Regular cardiac myocyte (primary cell): ENCODE measurements around the gene GALNT10. TPM values are rescaled to one million over a fixed set of nuclear protein-coding genes. Genes with fewer than 3 reads are reported as not detected.

ENCODE experiments used
- total RNA-seq: library from RNA; depleted of rRNA; stranded (reverse); fragments of >200 nt; gene quantifications from 2 replicates; pipeline ENCODE4 v1.2.3, GENCODE V29; 2014

Gene GALNT10, protein sequence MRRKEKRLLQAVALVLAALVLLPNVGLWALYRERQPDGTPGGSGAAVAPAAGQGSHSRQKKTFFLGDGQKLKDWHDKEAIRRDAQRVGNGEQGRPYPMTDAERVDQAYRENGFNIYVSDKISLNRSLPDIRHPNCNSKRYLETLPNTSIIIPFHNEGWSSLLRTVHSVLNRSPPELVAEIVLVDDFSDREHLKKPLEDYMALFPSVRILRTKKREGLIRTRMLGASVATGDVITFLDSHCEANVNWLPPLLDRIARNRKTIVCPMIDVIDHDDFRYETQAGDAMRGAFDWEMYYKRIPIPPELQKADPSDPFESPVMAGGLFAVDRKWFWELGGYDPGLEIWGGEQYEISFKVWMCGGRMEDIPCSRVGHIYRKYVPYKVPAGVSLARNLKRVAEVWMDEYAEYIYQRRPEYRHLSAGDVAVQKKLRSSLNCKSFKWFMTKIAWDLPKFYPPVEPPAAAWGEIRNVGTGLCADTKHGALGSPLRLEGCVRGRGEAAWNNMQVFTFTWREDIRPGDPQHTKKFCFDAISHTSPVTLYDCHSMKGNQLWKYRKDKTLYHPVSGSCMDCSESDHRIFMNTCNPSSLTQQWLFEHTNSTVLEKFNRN
- 36.1 and 90.7 TPM in 2 replicates for total RNA-seq

DNA sequence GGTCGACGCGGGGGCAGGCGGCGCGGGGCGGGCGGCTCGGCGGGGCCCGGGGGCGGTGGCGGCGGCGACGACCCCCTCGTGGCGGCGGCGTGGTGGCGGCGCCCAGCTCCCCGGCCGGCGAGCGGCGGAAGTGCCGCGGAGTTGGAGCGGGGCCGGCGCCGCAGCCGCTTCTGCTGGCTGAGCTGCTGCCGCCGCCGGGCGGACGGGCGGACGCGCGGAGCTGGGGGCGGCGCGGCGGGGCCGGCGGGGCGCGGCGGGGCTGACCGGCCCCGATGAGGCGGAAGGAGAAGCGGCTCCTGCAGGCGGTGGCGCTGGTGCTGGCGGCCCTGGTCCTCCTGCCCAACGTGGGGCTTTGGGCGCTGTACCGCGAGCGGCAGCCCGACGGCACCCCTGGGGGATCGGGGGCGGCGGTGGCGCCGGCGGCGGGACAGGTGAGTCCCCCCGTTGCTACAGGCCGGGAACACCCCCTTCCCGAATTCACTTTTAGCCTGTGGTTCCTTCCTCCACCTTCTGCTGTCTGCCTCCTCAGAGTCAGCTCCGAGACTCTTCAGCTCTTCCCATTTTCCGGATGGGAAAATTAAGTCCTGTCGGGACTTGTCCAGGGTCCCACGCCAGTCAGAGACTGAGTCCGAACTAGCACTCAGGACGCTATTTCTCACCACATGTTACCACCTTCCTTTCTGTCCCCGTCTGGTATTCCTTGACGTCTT, at the start of gene GALNT10:
GALNT10 (plus strand) TSS at position 139 of the 710 bp plus-strand sequence; CDS start at position 273, 134 bp downstream.

DNA sequence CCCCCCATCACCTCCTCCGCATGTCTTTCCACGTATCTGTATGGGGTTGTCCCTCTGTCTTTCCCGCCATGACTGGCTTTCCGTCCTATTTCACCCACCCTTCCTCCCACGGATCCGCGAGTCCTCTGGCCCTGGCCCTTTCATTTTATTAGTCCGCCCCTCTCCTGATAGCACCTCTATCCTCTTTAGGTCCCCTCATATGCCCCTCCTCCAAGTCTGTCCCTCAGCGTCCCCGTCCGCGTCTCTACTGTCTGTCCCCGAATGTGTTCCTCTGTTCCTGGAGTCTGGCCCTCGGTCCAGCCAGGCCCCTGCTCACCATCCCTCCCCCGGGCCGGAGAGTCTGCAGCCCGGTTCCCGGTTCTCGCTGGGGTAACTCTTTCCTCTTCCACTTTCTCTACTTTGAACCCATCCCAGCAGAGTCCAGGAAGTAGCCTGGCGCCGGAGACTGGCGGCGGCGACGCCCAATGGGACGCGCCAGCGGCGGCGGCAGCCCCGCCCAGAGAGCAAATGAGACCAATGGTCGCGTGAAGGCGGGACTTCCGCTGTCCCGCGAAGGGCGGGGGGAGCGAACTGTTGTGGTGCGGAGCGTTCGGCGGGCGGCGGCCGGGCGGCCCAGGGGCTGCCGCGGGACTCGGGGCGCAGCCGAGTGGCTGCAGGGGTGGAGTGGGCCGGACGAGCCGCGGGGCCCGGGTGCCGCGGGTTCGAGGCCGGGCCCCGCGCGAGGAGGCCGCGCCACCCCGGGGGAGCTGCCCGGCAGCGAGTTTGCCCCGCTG, 255.1 kb downstream of the GALNT10 start, which contains the start of gene SAP30L:
SAP30L (plus strand) TSS at position 576 of the 773 bp plus-strand sequence. CDS start 608 bp downstream, outside the sequence.

Other genes with a start within 250 kb of the GALNT10 start
- gene FAM114A2, start 151.8 kb upstream of the GALNT10 start, total RNA-seq: 39.5 and 50.8 TPM in 2 replicates
- 60.6 and 77.8 TPM in 2 replicates for gene MFAP3, start 151.8 kb upstream of the GALNT10 start, total RNA-seq